Fibroblast of mammary gland (primary cell): ENCODE data around the gene CACNA2D3.
A peak's percentile ranks its signal among the peaks of the same experiment; 100 is the strongest.

ENCODE experiments used
- DNase-seq: peaks from one replicate; pipeline ENCODE4 v3.0.0-alpha.2; 2010; ENCODE audit warnings: low read depth
- H3K4me3 ChIP-seq: 2 replicates; pipeline ENCODE4 v1.5.1; 2011; ENCODE audit warnings: low read depth, mild to moderate bottlenecking, low read length, moderate library complexity; ENCODE audit not compliant: control insufficient read depth
- TF ChIP-seq, protein P1 (sequence below): conservative IDR thresholded peaks from 2 replicates; pipeline ENCODE4 v1.5.1; 2011; ENCODE audit warnings: low read depth, low read length, inconsistent platforms; ENCODE audit not compliant: control insufficient read depth, insufficient read depth

Gene CACNA2D3

GRCh38 chr3:54917862-54918261, 795.5 kb downstream of the CACNA2D3 start:
- TF ChIP-seq, protein P1, sequence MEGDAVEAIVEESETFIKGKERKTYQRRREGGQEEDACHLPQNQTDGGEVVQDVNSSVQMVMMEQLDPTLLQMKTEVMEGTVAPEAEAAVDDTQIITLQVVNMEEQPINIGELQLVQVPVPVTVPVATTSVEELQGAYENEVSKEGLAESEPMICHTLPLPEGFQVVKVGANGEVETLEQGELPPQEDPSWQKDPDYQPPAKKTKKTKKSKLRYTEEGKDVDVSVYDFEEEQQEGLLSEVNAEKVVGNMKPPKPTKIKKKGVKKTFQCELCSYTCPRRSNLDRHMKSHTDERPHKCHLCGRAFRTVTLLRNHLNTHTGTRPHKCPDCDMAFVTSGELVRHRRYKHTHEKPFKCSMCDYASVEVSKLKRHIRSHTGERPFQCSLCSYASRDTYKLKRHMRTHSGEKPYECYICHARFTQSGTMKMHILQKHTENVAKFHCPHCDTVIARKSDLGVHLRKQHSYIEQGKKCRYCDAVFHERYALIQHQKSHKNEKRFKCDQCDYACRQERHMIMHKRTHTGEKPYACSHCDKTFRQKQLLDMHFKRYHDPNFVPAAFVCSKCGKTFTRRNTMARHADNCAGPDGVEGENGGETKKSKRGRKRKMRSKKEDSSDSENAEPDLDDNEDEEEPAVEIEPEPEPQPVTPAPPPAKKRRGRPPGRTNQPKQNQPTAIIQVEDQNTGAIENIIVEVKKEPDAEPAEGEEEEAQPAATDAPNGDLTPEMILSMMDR: no peak
- no peak for DNase-seq
- H3K4me3 ChIP-seq: no peak overlapping the region

DNA sequence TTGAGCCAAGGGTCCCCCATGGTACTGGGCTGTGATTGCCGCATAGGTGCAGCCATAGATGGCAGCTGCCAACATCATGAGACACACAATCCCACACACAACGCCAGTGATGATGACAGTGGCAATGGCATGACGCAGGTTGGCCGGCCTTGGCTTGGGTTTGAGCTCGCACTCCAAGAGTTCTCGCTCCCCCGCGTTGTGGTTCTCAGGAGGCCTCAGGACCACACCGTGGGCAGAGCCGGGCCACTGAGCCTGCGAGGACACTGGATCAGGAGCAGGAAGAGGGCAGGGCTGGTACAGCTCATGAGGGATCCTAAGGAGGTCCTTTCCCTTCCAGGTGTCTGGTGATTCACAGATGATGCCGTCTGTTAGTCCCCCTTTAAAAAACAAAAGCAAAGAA, 796.2 kb downstream of the CACNA2D3 start:
- no peak for DNase-seq
- no peak overlapping the region for H3K4me3 ChIP-seq
- TF ChIP-seq, protein P1: no peak

DNA sequence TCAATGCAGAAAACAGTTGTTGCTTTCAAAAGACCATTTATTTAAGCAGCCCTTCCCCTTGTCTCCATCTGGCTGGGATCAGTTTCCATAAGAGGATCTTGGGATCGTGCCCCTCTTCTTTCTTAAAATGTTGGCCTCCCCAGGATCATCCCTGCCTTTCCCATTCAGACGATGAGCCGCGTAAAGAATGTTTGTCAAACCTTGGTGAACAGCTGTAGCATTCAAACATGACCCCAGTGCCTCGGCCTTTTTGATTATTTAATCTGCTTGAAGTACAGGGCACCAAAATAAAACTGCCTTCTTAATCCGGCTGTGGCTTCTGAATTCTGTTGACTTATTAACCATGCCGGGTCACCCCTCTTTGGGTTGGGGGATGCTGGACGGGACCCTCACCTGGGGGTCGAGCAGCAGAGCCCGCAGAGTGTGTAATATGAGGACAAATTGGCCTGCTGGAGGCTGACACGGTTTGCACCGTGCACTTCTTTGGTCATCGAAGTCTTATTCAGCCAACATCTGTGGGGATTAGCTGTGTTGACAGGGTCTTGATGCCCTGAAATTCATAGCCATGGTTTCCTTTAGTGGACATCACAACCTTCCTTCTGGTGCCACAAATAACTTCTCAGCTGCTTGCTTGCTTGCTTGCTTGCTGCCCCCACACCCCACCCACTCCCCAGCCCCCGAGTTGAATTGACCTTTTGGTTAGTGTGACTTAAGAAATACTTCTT, 805.9 kb downstream of the CACNA2D3 start, which contains the start of gene LRTM1:
TSS of gene LRTM1 (minus strand) at position 14 of the 725 bp plus-strand sequence. CDS start 148 bp downstream, outside the sequence.
- TF ChIP-seq, protein P1: no peak
- H3K4me3 ChIP-seq: no peak within 1 kb of the TSS
- DNase-seq: no peak

GRCh38 chr3:54931182-54931581, 808.8 kb downstream of the CACNA2D3 start:
- H3K4me3 ChIP-seq: no peak overlapping the region
- TF ChIP-seq, protein P1: no peak
- DNase-seq: no peak

GRCh38 chr3:54932606-54933005, 810.3 kb downstream of the CACNA2D3 start:
- H3K4me3 ChIP-seq: no peak overlapping the region
- TF ChIP-seq, protein P1: no peak
- no peak for DNase-seq

DNA sequence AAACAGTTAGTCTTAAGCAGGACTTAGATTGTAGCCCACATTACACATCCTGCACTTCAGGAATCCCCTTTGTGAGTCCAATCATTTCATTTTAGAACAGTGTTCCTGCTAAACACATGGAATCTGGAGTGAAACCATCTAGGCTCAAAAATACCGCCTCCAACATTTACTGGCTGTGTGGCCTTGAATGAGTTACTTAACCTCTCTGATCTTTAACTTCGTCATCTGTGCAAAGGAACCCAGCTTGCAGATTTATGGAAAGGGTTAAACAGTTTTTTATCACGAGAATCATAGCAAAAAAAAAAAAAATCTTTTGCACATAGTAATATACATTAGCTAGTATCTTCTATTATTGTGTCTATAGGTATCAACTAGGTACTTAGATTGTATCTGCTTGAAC, 813.5 kb downstream of the CACNA2D3 start:
- no peak for DNase-seq
- TF ChIP-seq, protein P1: no peak
- H3K4me3 ChIP-seq: no peak overlapping the region

GRCh38 chr3:54936561-54936960, 814.2 kb downstream of the CACNA2D3 start:
- no peak overlapping the region for H3K4me3 ChIP-seq
- TF ChIP-seq, protein P1: no peak
- peak; percentile 82 for DNase-seq
